Esophagus squamous epithelium (tissue), 5 donors: Measurements from ENCODE around the gene AFF4. TPM values are rescaled to one million over a fixed set of nuclear protein-coding genes. Genes with fewer than 3 reads are reported as not detected.
A peak's percentile ranks its signal among the peaks of the same experiment; 100 is the strongest.

Experiments used
- DNase-seq: peaks from one replicate; lab custom pipeline; 2025; lab: John Stamatoyannopoulos, UW
- H3K27ac ChIP-seq, 4 donors: fragments of 200-600 bp; sonication (generic); one replicate each; pipeline ENCODE4 v1.5.1; 2016 to 2019; ENCODE audit warnings: mild to moderate bottlenecking in 1 of 4
- H3K27me3 ChIP-seq, 4 donors: fragments of 200-600 bp; sonication (generic); 1 replicate in 3 of 4; 2 replicates in 1 of 4; pipeline versions ENCODE4 v1.5.1 to v1.6.0; 2017 to 2021; ENCODE audit warnings: antibody characterized with exemption in 1 of 4
- H3K36me3 ChIP-seq, 3 donors: fragments of 200-600 bp; sonication (generic); one replicate each; pipeline ENCODE4 v1.5.1; 2016 to 2019
- H3K4me1 ChIP-seq, 3 donors: fragments of 200-600 bp; sonication (generic); one replicate each; pipeline ENCODE4 v1.5.1; 2017 to 2019
- H3K4me3 ChIP-seq, 4 donors: fragments of 200-600 bp; sonication (generic); 1 replicate in 3 of 4; 2 replicates in 1 of 4; pipeline ENCODE4 v1.5.1; 2016 to 2019; ENCODE audit warnings: mild to moderate bottlenecking in 2 of 4, moderate library complexity in 1 of 4
- H3K9me3 ChIP-seq, 3 donors: fragments of 200-600 bp; sonication (generic); one replicate each; pipeline ENCODE4 v1.5.1; 2016 to 2019
- CTCF ChIP-seq, 6 experiments: fragments of 450-650 bp in 4 of 6; fragments of 200-600 bp in 2 of 6; sonication (generic) in 2 of 6; IDR thresholded peaks; one replicate each; pipeline ENCODE4 v1.5.1; 2016 to 2019; ENCODE audit warnings: antibody characterized with exemption in 6 of 6, mild to moderate bottlenecking in 4 of 6, moderate library complexity in 4 of 6
- POLR2A ChIP-seq, 4 donors: fragments of 450-650 bp; IDR thresholded peaks; one replicate each; pipeline ENCODE4 v1.6.1; 2017; ENCODE audit warnings: antibody characterized with exemption in 4 of 4, mild to moderate bottlenecking in 4 of 4, moderate library complexity in 3 of 4
- WGBS, 2 donors: methylation state at CpG; one replicate each; pipeline ENCODE4 v1.1.5; 2018; 5-methylcytosine and 5-hydroxymethylcytosine counted together
- intact Hi-C: fragments of 100-400 bp; cut with DNase I; formaldehyde crosslinking; loops from one replicate; pipeline ENCODE4 v1.15.0; 2022
- total RNA-seq, 4 donors: library from RNA; depleted of rRNA; stranded (reverse); fragments of >200 nt; gene quantifications; one replicate each; pipeline ENCODE4 v1.1.0, GENCODE V29; 2016
- donor health status: DM: yes; HTN: yes; CAD: no.

The AFF4 gene
- total RNA-seq, 4 donors from 2014 or later, result 35.1 to 69.2 (median 64.0) TPM

GRCh38 chr5:132834057-132834456 is 129.4 kb downstream of the AFF4 start:
- TF ChIP-seq CTCF (IDR thresholded peaks at IDR 0.05) (no peak), POLR2A (IDR thresholded peaks at IDR 0.05) (no peak)
- DNase-seq, result no peak
- WGBS, 2 donors, result 93 to 94% methylated on average over 3 of the region's 3 CpGs
- no peaks in the 10 kb centered on the region for H3K36me3 ChIP-seq
- no peak overlapping the region for H3K4me3 ChIP-seq
- H3K9me3 ChIP-seq, result no peaks in the 10 kb centered on the region
- intact Hi-C loops, result no loop called here
- no peak overlapping the region for H3K27ac ChIP-seq
- peaks cover 5 to 23% (median 11%) of the 10 kb centered on the region in 3 donors for H3K4me1 ChIP-seq
- peaks cover 0 to 7% (median 0%) of the 10 kb centered on the region in 4 donors for H3K27me3 ChIP-seq

- TF ChIP-seq POLR2A (IDR thresholded peaks at IDR 0.05) (no peak), CTCF (IDR thresholded peaks at IDR 0.05) (no peak)
- Histone ChIP-seq H3K4me3 (no peak overlapping the region), H3K27ac (no peak overlapping the region), H3K4me1 (peaks cover 5 to 24% (median 10%) of the 10 kb centered on the region in 3 donors), H3K36me3 (no peaks in the 10 kb centered on the region), H3K9me3 (no peaks in the 10 kb centered on the region), H3K27me3 (peaks cover 0 to 13% (median 0%) of the 10 kb centered on the region in 4 donors)
- intact Hi-C loops, result no loop called here
- DNase-seq, result no peak
- WGBS, 2 donors, result 83 to 90% methylated on average over 5 of the region's 5 CpGs
Observed at GRCh38 chr5:132832612-132833011, 130.8 kb downstream of the AFF4 start.

DNA sequence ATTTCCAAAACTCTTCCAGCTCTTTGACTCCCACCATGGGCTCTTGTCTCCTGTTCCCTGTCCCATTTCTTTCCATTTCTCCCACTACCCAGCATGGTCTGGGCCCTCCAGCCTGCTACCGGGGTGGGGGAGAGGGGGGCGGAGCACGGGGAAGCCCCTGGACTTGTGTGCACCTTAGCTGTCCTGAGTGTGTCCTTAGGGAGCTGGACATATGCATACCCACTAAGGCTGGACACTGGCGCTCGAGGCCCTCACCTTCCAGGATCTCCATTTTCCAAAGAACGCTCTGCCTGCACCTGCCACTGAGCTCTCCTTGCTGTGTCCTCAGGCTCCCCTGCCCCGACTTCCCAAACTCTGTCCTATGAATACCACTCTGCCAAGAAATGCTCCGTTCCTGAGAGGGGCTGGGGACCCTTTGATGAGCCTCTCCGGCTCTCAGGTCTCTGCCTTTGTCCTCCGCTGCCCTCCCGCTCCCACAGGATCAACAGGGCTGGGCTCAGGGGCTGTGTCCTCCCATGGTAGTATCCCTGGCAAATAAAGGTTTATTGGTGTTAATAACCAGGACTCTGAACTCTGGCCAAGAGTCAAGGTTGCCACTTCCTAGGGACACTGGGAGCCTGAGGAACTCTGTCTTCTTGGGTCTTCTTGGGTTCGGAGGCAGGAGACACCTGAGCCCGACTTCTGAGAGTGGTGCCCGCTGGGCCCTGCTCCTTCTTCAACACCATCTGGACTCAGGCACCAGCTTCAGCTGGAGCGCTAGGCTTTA is 132.2 kb downstream of the AFF4 start:
- DNase-seq, result no peak
- peaks cover 0 to 26% (median 0%) of the 10 kb centered on the region in 4 donors for H3K27me3 ChIP-seq

DNA sequence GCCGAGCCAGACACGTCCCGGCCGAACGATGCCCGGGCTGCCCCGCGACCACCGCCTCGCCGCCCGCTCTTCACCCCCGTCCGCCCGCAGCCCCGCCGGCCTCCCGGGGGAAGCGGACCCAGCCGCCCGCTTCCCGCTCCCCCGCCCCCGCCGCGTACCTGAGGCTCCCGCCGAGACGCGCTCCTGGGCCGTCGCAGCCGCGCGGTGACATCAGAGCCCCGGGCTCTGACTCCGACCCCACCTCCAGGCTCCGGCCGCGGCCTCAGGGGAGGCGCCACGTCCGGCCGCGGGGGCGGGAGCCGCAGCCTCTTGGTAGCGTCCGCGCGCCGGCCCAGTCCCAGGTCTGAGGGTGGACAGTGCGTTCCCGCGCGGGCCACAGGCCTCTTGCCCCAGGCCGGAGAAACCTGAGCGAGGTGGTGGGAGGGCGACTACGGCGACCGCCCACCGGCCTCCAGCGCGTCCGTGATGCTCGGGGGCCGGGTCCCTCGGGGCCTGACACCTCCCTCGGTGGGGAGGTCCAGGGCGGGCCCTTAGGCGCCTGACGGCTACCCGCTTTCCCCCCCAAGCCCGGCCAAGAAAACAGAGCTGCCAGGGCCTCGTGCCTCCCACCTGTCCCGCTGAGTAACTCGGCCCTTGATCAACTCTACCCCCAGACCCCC is 132.9 kb downstream of the AFF4 start, which contains the start of gene SHROOM1:
Gene SHROOM1 (minus strand): TSS at position 212 of the 659 bp plus-strand sequence. CDS start 4,507 bp downstream, outside the sequence.
- intact Hi-C loops, result no loop called here

More for the DNA sequence above, 132.2 kb downstream of the AFF4 start:
- intact Hi-C loops, result no loop called here
- H3K27ac ChIP-seq, result peak overlapping the region; percentile 72 to 89 (median 84)
- H3K4me3 ChIP-seq, result peak overlapping the region; percentile 59 to 91 (median 89)
- H3K36me3 ChIP-seq, result no peaks in the 10 kb centered on the region
- no peaks in the 10 kb centered on the region for H3K9me3 ChIP-seq
- 88 to 89% methylated on average over 13 of the region's 15 CpGs for WGBS, 2 donors
- H3K4me1 ChIP-seq, result peaks cover 5 to 34% (median 10%) of the 10 kb centered on the region in 3 donors
- TF ChIP-seq CTCF (IDR thresholded peaks at IDR 0.05) (no peak), POLR2A (IDR thresholded peaks at IDR 0.05) (no peak)

More for the DNA sequence above, 132.9 kb downstream of the AFF4 start, which contains the start of gene SHROOM1:
- H3K27ac ChIP-seq, result peak within 1 kb of the TSS; percentile 72 to 89 (median 84)
- H3K27me3 ChIP-seq, result peaks cover 0 to 34% (median 0%) of the 10 kb centered on the region in 4 donors
- peaks cover 0 to 5% (median 0%) of the 10 kb centered on the region in 3 donors for H3K36me3 ChIP-seq
- no peaks in the 10 kb centered on the region for H3K9me3 ChIP-seq
- WGBS, 2 donors, result 32 to 42% methylated on average over 5 to 10 of the region's 78 CpGs
- no peak for DNase-seq
- H3K4me3 ChIP-seq, result peak within 1 kb of the TSS; percentile 59 to 91 (median 89)
- TF ChIP-seq CTCF (IDR thresholded peaks at IDR 0.05) (no peak), POLR2A (IDR thresholded peaks at IDR 0.05) (peak in 1 of 4 donors; percentile 44)
- peaks cover 9 to 41% (median 10%) of the 10 kb centered on the region in 3 donors for H3K4me1 ChIP-seq
